Uterus (tissue), 2 donors: Measurements from ENCODE around the gene TBC1D22B.

Source experiments
- CTCF ChIP-seq, 4 experiments: fragments of 200-600 bp in 2 of 4; fragments of 450-650 bp in 2 of 4; sonication (generic) in 2 of 4; IDR thresholded peaks; one replicate each; pipeline ENCODE4 v1.5.1; 2016 to 2019; ENCODE audit warnings: antibody characterized with exemption in 4 of 4, mild to moderate bottlenecking in 2 of 4, moderate library complexity in 1 of 4
- POLR2A ChIP-seq, 2 donors: fragments of 450-650 bp; IDR thresholded peaks; one replicate each; pipeline ENCODE4 v1.6.1; 2016; ENCODE audit warnings: antibody characterized with exemption in 2 of 2, mild to moderate bottlenecking in 1 of 2, moderate library complexity in 1 of 2

DNA sequence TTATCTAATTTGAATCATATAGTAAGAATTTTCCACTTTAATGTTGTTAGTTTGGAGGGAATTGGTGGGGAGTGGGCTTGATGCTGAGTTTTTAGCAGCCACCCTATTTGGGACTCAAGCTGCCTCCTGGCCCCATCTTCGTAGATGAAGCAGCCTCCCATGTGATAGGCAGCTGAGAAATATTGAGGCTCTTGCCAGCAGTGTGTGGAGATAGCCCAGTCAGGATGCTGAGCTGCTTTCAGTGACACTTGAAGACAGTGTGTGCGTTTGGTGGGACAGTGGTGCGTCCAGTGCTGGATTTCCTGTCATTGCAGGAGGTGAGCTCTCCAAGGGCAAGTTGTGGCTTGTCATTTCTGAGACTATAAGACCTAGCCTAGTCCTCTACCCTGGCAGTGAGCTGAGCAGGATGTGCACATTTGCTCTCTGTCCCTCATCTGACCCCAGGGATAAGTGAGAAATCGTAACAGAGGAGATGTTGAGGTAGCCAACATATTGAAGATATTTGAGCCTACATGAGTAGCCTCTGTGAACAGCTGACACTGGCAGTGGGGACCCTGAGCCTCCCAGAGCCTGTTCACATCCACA lies 48.4 kb downstream of the TBC1D22B start:
- TF ChIP-seq CTCF (IDR thresholded peaks at IDR 0.05), result no peak
- TF ChIP-seq POLR2A (IDR thresholded peaks at IDR 0.05), result no peak
